ENCODE results near the gene TRIM72.
"Not testable (repeated sequence)": the region's sequence is repeated elsewhere in the genome, so short reads cannot be mapped to it uniquely, and the experiment has no call there.

TRIM72 gene

GRCh38 chr16:31191697-31192428, 22.1 kb upstream of the TRIM72 start:
- no peak for DNase-seq

GRCh38 chr16:31192856-31193642, 20.9 kb upstream of the TRIM72 start:
- no peak for DNase-seq

- DNase-seq = no peak
Measured at GRCh38 chr16:31193874-31194273, 20.0 kb upstream of the TRIM72 start.

- DNase-seq = no peak
Measured at GRCh38 chr16:31194898-31195297, 19.0 kb upstream of the TRIM72 start.

GRCh38 chr16:31195861-31196260, 18.1 kb upstream of the TRIM72 start:
- not testable (repeated sequence) for DNase-seq

- DNase-seq = no peak
Measured at GRCh38 chr16:31196324-31197088, 17.4 kb upstream of the TRIM72 start.

GRCh38 chr16:31198207-31198882, 15.6 kb upstream of the TRIM72 start:
- no peak for DNase-seq

- DNase-seq = no peak
Measured at GRCh38 chr16:31199430-31200041, 14.4 kb upstream of the TRIM72 start.

- DNase-seq = not testable (repeated sequence)
Measured at GRCh38 chr16:31200111-31200510, 13.8 kb upstream of the TRIM72 start.

GRCh38 chr16:31200821-31201568, 12.9 kb upstream of the TRIM72 start:
- no peak for DNase-seq

- DNase-seq = no peak
Measured at GRCh38 chr16:31201582-31202413, 12.1 kb upstream of the TRIM72 start.

- no peak for DNase-seq
Measured at GRCh38 chr16:31202414-31203375, 11.2 kb upstream of the TRIM72 start, which contains the start of gene PYCARD. TSS of gene PYCARD (minus strand) at chr16:31202760. CDS start at chr16:31202690, 70 bp downstream.

- no peak for DNase-seq
Measured at GRCh38 chr16:31204871-31205666, 8.8 kb upstream of the TRIM72 start.

GRCh38 chr16:31206776-31207175, 7.1 kb upstream of the TRIM72 start:
- DNase-seq = no peak

- DNase-seq = no peak
Measured at GRCh38 chr16:31213342-31213741, 577 bp upstream of the TRIM72 start.

GRCh38 chr16:31214708-31215286, 878 bp downstream of the TRIM72 start:
- DNase-seq = no peak

GRCh38 chr16:31215287-31216162, 1.6 kb downstream of the TRIM72 start:
- DNase-seq = peak; percentile 54

Data from NCI-H524 treated with DMSO at 0.1 percent for 48 hours (cell line).